Ovary (tissue), 3 donors: ENCODE results near the gene DERL2.

Experiments used
- EP300 ChIP-seq: sonication (generic); formaldehyde crosslinking; IDR thresholded peaks from one replicate; pipeline ENCODE4 v1.6.1; 2017; ENCODE audit warnings: antibody characterized with exemption
- POLR2A ChIP-seq: fragments of 450-650 bp; IDR thresholded peaks from one replicate; pipeline ENCODE4 v1.6.1; 2017; ENCODE audit warnings: antibody characterized with exemption, mild to moderate bottlenecking, moderate library complexity
- TF ChIP-seq, protein P1 (sequence below), 3 donors: fragments of 450-650 bp in 2 of 3; fragments of 200-600 bp in 1 of 3; IDR thresholded peaks; one replicate each; pipeline versions ENCODE4 v1.5.1 to v1.8.0; 2016 to 2022; ENCODE audit warnings: antibody characterized with exemption in 3 of 3, mild to moderate bottlenecking in 1 of 3
- donor health status: DM: no; HTN: no; CAD: no.

DNA sequence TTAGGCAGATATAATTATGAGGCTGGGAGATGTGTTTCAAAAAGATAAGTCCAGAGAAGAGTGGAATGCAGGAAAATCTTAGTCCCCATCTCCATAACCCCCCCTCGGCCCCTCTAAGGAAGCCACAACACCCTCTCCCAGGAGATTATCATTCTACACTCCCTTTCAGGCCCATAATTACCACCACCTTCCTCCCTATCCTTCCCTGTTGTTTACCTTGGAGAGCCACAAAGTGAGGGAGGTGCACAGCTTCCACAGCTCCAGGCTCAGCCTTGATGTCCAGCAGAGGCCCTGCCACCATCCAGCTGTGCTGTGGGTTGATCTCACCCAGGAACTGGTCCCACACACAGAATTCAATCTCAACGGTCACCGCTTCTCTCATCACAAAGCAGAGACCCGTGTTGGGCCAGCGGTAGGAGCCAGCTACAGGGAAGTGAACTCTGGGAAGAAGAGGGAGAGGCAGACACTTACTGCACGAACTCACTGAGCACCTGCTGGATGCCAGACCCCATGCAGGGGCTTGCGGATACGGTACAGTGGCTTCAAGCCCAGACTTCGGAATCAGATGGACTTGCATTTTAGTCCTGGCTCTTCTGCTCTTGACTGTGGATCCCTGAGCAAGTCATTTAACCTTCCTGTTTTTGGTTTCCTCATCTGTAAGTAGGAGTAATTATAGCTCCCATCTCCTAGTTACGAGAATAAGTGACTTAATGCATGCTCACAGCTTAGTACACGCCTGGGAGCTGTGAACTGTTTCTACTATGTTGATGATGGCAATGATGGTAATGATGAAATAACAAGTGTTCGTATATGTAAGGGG, 44.5 kb upstream of the DERL2 start:
- TF ChIP-seq, protein P1, sequence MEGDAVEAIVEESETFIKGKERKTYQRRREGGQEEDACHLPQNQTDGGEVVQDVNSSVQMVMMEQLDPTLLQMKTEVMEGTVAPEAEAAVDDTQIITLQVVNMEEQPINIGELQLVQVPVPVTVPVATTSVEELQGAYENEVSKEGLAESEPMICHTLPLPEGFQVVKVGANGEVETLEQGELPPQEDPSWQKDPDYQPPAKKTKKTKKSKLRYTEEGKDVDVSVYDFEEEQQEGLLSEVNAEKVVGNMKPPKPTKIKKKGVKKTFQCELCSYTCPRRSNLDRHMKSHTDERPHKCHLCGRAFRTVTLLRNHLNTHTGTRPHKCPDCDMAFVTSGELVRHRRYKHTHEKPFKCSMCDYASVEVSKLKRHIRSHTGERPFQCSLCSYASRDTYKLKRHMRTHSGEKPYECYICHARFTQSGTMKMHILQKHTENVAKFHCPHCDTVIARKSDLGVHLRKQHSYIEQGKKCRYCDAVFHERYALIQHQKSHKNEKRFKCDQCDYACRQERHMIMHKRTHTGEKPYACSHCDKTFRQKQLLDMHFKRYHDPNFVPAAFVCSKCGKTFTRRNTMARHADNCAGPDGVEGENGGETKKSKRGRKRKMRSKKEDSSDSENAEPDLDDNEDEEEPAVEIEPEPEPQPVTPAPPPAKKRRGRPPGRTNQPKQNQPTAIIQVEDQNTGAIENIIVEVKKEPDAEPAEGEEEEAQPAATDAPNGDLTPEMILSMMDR (IDR thresholded peaks at IDR 0.05): no peak
- no peak for TF ChIP-seq EP300
- TF ChIP-seq POLR2A: no peak
